Calu3 (cell line): ENCODE measurements around the gene IFI16. TPM values are rescaled to one million over a fixed set of nuclear protein-coding genes. Genes with fewer than 3 reads are reported as not detected.
"Not testable (repeated sequence)": the region's sequence is repeated elsewhere in the genome, so short reads cannot be mapped to it uniquely, and the experiment has no call there.

Source experiments
- BruUV-seq: library from RNA; stranded (reverse); fragments of 400-500 nt; replicated peaks from 2 replicates; lab custom pipeline; 2021; lab: Mats Ljungman, UMichigan
- CTCF ChIA-PET: fragments of 300-600 bp; sonication (Branson Sonifier 250); formaldehyde crosslinking; loops from one replicate; lab custom pipeline; 2022; ENCODE audit warnings: antibody characterized with exemption; lab: Charles Lee
- DNase-seq: peaks from one replicate; pipeline ENCODE4 v3.0.0; 2022
- H3K27ac Mint-ChIP-seq: one replicate; pipeline ENCODE4 v1.8.0; 2022; ENCODE audit warnings: mixed read lengths; ENCODE audit not compliant: unreplicated experiment
- H3K27me3 Mint-ChIP-seq: one replicate; pipeline ENCODE4 v1.8.0; 2022; ENCODE audit warnings: mixed read lengths; ENCODE audit not compliant: unreplicated experiment
- H3K36me3 Mint-ChIP-seq: one replicate; pipeline ENCODE4 v1.8.0; 2022; ENCODE audit warnings: mild to moderate bottlenecking, moderate library complexity, mixed read lengths; ENCODE audit not compliant: insufficient read depth, unreplicated experiment
- H3K4me1 Mint-ChIP-seq: one replicate; pipeline ENCODE4 v1.8.0; 2022; ENCODE audit warnings: mild to moderate bottlenecking, low read depth, mixed read lengths; ENCODE audit not compliant: unreplicated experiment
- H3K4me3 Mint-ChIP-seq: one replicate; pipeline ENCODE4 v1.8.0; 2022; ENCODE audit warnings: mild to moderate bottlenecking, low read depth, moderate library complexity, mixed read lengths; ENCODE audit not compliant: unreplicated experiment
- H3K9me3 Mint-ChIP-seq: one replicate; pipeline ENCODE4 v1.8.0; 2022; ENCODE audit warnings: low read depth, mixed read lengths; ENCODE audit not compliant: unreplicated experiment
- intact Hi-C: fragments of 100-400 bp; cut with micrococcal nuclease; formaldehyde crosslinking; loops from one replicate; pipeline ENCODE4 v1.10.0; 2022; ENCODE audit not compliant: unreplicated experiment
- total RNA-seq: library from RNA; stranded (reverse); gene quantifications from 2 replicates; pipeline ENCODE4 v1.2.3, GENCODE V29; 2022
- TF ChIP-seq, protein P1 (sequence below): fragments of 200-600 bp; IDR thresholded peaks from one replicate; pipeline ENCODE4 v1.8.0; 2022; ENCODE audit warnings: antibody characterized with exemption; ENCODE audit not compliant: unreplicated experiment

Gene IFI16
- total RNA-seq, 1 experiment from 2014 or later = 52.8 TPM

DNA sequence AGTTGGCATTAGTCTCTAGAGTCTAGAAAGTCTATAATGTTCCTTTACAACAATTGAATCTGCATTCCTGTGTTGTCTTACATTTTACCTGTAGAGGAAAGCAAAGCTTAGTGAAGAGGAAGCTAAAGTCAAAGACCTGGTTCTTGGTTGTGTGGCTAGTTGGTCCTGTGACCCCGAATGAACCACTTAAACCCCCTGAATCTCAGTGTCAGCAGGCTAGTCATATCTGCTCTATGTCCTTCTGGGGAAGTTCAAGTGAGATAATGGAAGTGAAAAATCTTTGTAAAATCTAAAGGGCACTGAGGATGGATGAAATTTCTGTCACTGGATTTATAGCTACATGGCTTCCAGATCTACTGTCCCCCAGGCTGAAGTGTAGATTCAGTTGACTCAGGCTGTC lies 90.9 kb downstream of the IFI16 start:
- no peak overlapping the region for H3K27ac Mint-ChIP-seq
- CTCF ChIA-PET = no interaction called here
- H3K4me3 Mint-ChIP-seq = no peak overlapping the region
- BruUV-seq = no TSS peak
- TF ChIP-seq, protein P1, sequence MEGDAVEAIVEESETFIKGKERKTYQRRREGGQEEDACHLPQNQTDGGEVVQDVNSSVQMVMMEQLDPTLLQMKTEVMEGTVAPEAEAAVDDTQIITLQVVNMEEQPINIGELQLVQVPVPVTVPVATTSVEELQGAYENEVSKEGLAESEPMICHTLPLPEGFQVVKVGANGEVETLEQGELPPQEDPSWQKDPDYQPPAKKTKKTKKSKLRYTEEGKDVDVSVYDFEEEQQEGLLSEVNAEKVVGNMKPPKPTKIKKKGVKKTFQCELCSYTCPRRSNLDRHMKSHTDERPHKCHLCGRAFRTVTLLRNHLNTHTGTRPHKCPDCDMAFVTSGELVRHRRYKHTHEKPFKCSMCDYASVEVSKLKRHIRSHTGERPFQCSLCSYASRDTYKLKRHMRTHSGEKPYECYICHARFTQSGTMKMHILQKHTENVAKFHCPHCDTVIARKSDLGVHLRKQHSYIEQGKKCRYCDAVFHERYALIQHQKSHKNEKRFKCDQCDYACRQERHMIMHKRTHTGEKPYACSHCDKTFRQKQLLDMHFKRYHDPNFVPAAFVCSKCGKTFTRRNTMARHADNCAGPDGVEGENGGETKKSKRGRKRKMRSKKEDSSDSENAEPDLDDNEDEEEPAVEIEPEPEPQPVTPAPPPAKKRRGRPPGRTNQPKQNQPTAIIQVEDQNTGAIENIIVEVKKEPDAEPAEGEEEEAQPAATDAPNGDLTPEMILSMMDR = no peak
- H3K36me3 Mint-ChIP-seq = no peaks in the 10 kb centered on the region
- no peaks in the 10 kb centered on the region for H3K9me3 Mint-ChIP-seq
- H3K4me1 Mint-ChIP-seq = no peaks in the 10 kb centered on the region
- intact Hi-C loops = no loop called here
- H3K27me3 Mint-ChIP-seq = peaks cover 76% of the 10 kb centered on the region
- DNase-seq = no peak

DNA sequence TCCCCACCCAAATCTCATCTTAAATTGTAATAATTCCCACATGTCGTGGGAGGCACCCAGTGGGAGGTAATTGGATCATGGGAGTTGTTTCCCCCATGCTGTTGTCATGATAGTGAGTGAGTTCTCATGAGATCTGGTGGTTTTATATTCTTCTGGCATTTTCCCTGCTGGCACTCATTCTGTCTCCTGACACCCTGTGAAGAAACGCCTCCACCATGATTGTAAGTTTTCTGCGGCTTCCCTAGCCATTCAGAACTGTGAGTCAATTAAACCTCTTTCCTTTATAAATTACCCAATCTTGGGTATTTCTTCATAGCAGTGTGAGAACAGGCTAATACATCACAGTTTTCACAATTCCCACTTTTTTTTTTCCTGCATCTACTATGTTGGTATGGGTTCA lies 93.3 kb downstream of the IFI16 start:
- CTCF ChIA-PET, H3K4me1 Mint-ChIP-seq, H3K27ac Mint-ChIP-seq, H3K4me3 Mint-ChIP-seq, BruUV-seq, intact Hi-C loops, DNase-seq, H3K9me3 Mint-ChIP-seq, H3K36me3 Mint-ChIP-seq: not testable (repeated sequence)
- H3K27me3 Mint-ChIP-seq = peaks cover 68% of the 10 kb centered on the region

Other genes with a start within 250 kb of the IFI16 start
- not detected in 2 replicates for gene OR6N1, start 237.7 kb upstream of the IFI16 start, total RNA-seq
- not detected in 2 replicates for gene OR6N2, start 228.7 kb upstream of the IFI16 start, total RNA-seq
- gene MNDA, start 178.6 kb upstream of the IFI16 start, total RNA-seq = not detected in 2 replicates
- 0.98 TPM in 1 of 2 replicates, not detected in the other for gene PYHIN1, start 78.4 kb upstream of the IFI16 start, total RNA-seq
- not detected in 2 replicates for gene AIM2, start 66.9 kb downstream of the IFI16 start, total RNA-seq
- not detected in 2 replicates for gene CADM3, start 161.7 kb downstream of the IFI16 start, total RNA-seq
- not detected in 2 replicates for gene ACKR1, start 195.0 kb downstream of the IFI16 start, total RNA-seq